ENCODE measurements around the gene LYRM1. TPM values are rescaled to one million over a fixed set of nuclear protein-coding genes. Genes with fewer than 3 reads are reported as not detected.

The LYRM1 gene
- total and polyA plus RNA-seq, 5 donors from 2014 or later = 15.5 to 56.1 (median 52.4) TPM

DNA sequence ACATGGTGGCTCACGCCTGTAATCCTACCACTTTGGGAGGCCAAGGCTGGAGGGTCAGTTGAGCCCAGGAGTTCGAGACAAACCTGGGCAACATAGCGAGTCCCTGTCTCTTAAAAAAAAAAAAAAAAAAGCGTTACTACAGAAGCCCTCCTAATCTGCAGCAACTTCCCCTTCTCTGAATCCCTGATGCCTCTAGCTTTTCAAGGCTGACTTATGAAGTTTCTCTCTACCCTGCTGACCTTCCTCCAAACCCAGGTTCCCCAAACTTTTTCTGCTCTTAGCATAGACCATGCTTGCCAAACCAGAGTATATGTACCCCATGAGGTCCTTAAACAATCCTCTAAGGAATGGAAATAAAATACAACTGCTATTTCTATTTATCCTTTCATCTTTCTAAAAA lies 16.4 kb downstream of the LYRM1 start:
- no peaks in the 10 kb centered on the region for H3K27me3 Mint-ChIP-seq
- Histone ChIP-seq H3K36me3 (ENCODE audit: control insufficient read depth, insufficient read depth, low read length) (peaks cover 9% of the 10 kb centered on the region), H3K4me1 (ENCODE audit: control insufficient read depth, insufficient read depth, low read length, poor library complexity, severe bottlenecking) (no peaks in the 10 kb centered on the region), H3K27ac (ENCODE audit: insufficient read depth, low read length, poor library complexity, severe bottlenecking) (no peak overlapping the region), H3K27me3 (ENCODE audit: control insufficient read depth, insufficient read depth, low read length) (no peaks in the 10 kb centered on the region), H3K9me3 (ENCODE audit: control insufficient read depth in 2 of 2, low read length in 2 of 2) (no peaks in the 10 kb centered on the region), H3K4me3 (ENCODE audit: low read depth, low read length) (no peak overlapping the region)
- ATAC-seq (ENCODE audit: low read depth in 2 of 2) (no peak), DNase-seq (no peak)
- peaks cover 0 to 6% (median under 1%) of the 10 kb centered on the region in 4 donors for H3K4me1 Mint-ChIP-seq
- H3K9me3 Mint-ChIP-seq = no peaks in the 10 kb centered on the region
- peak overlapping the region in 1 of 3 donors; percentile 73 for H3K27ac Mint-ChIP-seq
- peaks cover 21% of the 10 kb centered on the region for H3K36me3 Mint-ChIP-seq
- H3K4me3 Mint-ChIP-seq = no peak overlapping the region

DNA sequence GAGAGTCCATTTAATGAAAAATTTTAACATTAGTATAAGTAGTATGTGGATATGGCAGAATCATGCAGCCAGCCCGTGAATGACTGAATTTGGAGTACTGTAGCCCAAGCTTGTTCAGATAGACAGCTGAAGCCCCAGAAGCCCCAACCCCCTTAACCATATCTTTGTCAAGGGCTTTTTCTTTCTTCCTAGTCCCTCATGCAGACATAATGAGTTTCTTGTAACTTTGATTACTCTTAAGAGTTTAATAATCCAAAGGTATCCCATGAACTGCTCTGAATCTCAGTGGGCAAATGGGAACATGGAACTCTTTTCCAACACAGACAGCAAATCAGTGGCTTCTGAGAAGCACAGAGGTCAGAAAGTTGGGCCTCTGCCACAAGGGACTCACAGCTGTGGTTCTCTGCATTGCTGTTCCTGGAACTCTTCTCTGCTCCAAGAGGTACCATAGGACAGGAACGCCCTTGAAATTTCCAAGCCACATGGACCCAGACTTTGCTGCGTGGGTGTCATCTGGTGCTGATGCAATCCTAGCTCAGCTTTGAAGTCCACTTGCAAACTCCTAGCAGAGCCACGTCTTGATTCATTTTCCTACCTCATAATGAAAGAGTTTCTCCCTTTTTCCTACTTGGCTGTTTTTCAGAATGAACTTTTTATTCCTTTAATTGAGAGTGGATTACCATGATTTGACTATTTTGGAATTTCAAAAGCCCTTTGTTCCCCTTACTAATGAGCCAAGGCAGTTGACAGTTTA lies 18.1 kb downstream of the LYRM1 start:
- H3K9me3 ChIP-seq (ENCODE audit: control insufficient read depth in 2 of 2, low read length in 2 of 2) = no peaks in the 10 kb centered on the region

DNA sequence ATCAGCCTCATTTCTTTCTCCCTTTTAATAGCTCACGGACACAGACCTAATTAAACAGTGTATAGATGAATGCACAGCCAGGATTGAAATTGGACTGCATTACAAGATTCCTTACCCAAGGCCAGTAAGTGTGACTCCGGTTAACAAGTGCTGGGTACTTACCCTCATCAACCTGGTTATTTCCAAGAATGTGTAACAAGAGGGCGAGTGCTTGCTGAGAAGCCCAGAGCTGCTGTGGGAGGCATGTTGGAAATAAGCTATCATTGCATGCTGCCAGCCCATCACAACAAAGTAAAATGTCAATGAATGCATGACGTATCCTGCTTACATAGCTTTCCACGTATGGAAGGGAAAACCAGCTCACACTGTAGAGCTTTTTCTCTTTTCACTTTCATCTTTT lies 19.5 kb downstream of the LYRM1 start:
- ATAC-seq (ENCODE audit: low read depth in 2 of 2) (no peak), DNase-seq (no peak)
- no peaks in the 10 kb centered on the region for H3K27me3 ChIP-seq (ENCODE audit: control insufficient read depth, insufficient read depth, low read length)
- Mint-ChIP-seq H3K27me3 (no peaks in the 10 kb centered on the region), H3K36me3 (peaks cover 30% of the 10 kb centered on the region), H3K9me3 (no peaks in the 10 kb centered on the region), H3K4me3 (no peak overlapping the region), H3K27ac (no peak overlapping the region), H3K4me1 (peaks cover 0 to 6% (median under 1%) of the 10 kb centered on the region in 4 donors)
- no peak overlapping the region for H3K27ac ChIP-seq (ENCODE audit: insufficient read depth, low read length, poor library complexity, severe bottlenecking)
- H3K36me3 ChIP-seq (ENCODE audit: control insufficient read depth, insufficient read depth, low read length) = peaks cover 22% of the 10 kb centered on the region
- H3K9me3 ChIP-seq (ENCODE audit: control insufficient read depth in 2 of 2, low read length in 2 of 2) = no peaks in the 10 kb centered on the region
- H3K4me1 ChIP-seq (ENCODE audit: control insufficient read depth, insufficient read depth, low read length, poor library complexity, severe bottlenecking) = no peaks in the 10 kb centered on the region
- no peak overlapping the region for H3K4me3 ChIP-seq (ENCODE audit: low read depth, low read length)

More for the DNA sequence above, 18.1 kb downstream of the LYRM1 start:
- no peak overlapping the region for H3K4me3 ChIP-seq (ENCODE audit: low read depth, low read length)
- H3K36me3 ChIP-seq (ENCODE audit: control insufficient read depth, insufficient read depth, low read length) = peaks cover 13% of the 10 kb centered on the region
- H3K4me3 Mint-ChIP-seq = no peak overlapping the region
- no peaks in the 10 kb centered on the region for H3K27me3 ChIP-seq (ENCODE audit: control insufficient read depth, insufficient read depth, low read length)
- no peak overlapping the region for H3K27ac Mint-ChIP-seq
- H3K4me1 ChIP-seq (ENCODE audit: control insufficient read depth, insufficient read depth, low read length, poor library complexity, severe bottlenecking) = no peaks in the 10 kb centered on the region
- no peaks in the 10 kb centered on the region for H3K9me3 Mint-ChIP-seq
- peaks cover 25% of the 10 kb centered on the region for H3K36me3 Mint-ChIP-seq
- ATAC-seq (ENCODE audit: low read depth in 2 of 2) = no peak
- H3K4me1 Mint-ChIP-seq = peaks cover 0 to 6% (median under 1%) of the 10 kb centered on the region in 4 donors
- H3K27me3 Mint-ChIP-seq = no peaks in the 10 kb centered on the region
- H3K27ac ChIP-seq (ENCODE audit: insufficient read depth, low read length, poor library complexity, severe bottlenecking) = no peak overlapping the region
- no peak for DNase-seq

DNA sequence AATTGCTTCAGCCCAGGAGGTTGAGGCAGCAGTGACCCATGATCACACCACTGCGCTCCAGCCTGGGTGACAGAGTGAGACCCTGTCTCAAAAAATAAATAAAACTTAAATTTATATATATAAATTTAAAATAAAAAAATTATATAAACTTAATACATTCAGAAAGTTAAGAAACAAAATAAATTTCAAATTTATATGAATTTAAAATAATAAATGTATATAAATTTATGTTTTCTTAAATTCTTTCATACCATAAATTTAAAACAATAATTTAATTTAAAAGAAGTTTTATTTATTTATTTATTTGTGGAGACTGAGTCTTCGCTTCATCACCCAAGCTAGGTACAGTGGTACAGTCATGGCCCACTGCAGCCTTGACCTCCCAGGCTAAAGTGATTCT lies 20.2 kb downstream of the LYRM1 start:
- H3K27me3 ChIP-seq (ENCODE audit: control insufficient read depth, insufficient read depth, low read length) = no peaks in the 10 kb centered on the region
- H3K4me3 Mint-ChIP-seq = no peak overlapping the region
- no peaks in the 10 kb centered on the region for H3K9me3 Mint-ChIP-seq
- peaks cover 0 to 6% (median under 1%) of the 10 kb centered on the region in 4 donors for H3K4me1 Mint-ChIP-seq
- H3K4me1 ChIP-seq (ENCODE audit: control insufficient read depth, insufficient read depth, low read length, poor library complexity, severe bottlenecking) = no peaks in the 10 kb centered on the region
- DNase-seq = no peak
- no peaks in the 10 kb centered on the region for H3K27me3 Mint-ChIP-seq
- H3K27ac Mint-ChIP-seq = no peak overlapping the region
- H3K36me3 ChIP-seq (ENCODE audit: control insufficient read depth, insufficient read depth, low read length) = peaks cover 27% of the 10 kb centered on the region
- ATAC-seq (ENCODE audit: low read depth in 2 of 2) = no peak
- peaks cover 30% of the 10 kb centered on the region for H3K36me3 Mint-ChIP-seq
- H3K4me3 ChIP-seq (ENCODE audit: low read depth, low read length) = no peak overlapping the region
- no peaks in the 10 kb centered on the region for H3K9me3 ChIP-seq (ENCODE audit: control insufficient read depth in 2 of 2, low read length in 2 of 2)
- H3K27ac ChIP-seq (ENCODE audit: insufficient read depth, low read length, poor library complexity, severe bottlenecking) = no peak overlapping the region

DNA sequence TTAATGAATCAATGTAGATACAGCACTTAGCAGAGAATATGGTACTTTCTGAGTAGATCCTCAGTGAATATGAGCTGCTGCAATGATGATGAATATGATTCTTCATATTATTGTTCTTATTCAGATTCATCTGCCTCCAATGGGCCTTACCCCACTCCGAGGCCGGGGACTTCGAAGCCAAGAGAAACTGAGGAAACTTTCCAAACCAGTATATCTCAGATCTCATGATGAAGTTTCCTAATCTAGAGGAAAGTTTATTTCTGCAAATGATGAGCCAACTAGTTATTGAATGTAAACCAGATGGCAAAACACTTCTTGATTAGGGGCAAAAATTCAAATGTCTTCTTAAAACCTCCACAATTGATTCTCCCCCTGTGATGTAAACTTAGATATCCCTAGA lies 23.3 kb downstream of the LYRM1 start:
- Mint-ChIP-seq H3K4me3 (no peak overlapping the region), H3K9me3 (peaks cover 0 to 4% (median 0%) of the 10 kb centered on the region in 7 donors), H3K27me3 (no peaks in the 10 kb centered on the region), H3K4me1 (peaks cover 0 to 2% (median 0%) of the 10 kb centered on the region in 4 donors), H3K27ac (peak overlapping the region in 1 of 3 donors; percentile 18), H3K36me3 (peaks cover 28% of the 10 kb centered on the region)
- Histone ChIP-seq H3K27me3 (ENCODE audit: control insufficient read depth, insufficient read depth, low read length) (no peaks in the 10 kb centered on the region), H3K9me3 (ENCODE audit: control insufficient read depth in 2 of 2, low read length in 2 of 2) (no peaks in the 10 kb centered on the region), H3K36me3 (ENCODE audit: control insufficient read depth, insufficient read depth, low read length) (peaks cover 27% of the 10 kb centered on the region), H3K4me1 (ENCODE audit: control insufficient read depth, insufficient read depth, low read length, poor library complexity, severe bottlenecking) (no peaks in the 10 kb centered on the region), H3K27ac (ENCODE audit: insufficient read depth, low read length, poor library complexity, severe bottlenecking) (no peak overlapping the region), H3K4me3 (ENCODE audit: low read depth, low read length) (no peak overlapping the region)
- DNase-seq = no peak
- no peak for ATAC-seq (ENCODE audit: low read depth in 2 of 2)

DNA sequence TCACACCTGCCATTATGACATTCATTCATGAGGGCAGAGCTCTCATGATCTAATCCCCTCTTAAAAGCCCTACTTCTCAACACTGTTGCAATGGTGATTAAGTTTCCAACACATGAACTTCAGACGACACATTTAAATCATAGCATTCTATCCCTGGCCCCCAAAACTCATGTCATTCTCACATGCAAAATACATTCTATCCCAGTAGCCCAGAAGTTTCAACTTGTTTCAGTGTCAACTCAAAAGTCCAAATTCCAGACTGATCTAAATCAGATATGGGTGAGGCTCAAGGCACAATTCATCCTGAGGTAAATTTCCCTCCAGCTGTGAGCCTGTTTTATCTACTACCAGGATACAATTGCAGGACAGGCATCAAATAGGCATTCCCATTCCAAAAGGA lies 25.2 kb downstream of the LYRM1 start:
- peaks cover 0 to 4% (median 1%) of the 10 kb centered on the region in 7 donors for H3K9me3 Mint-ChIP-seq
- Histone ChIP-seq H3K4me3 (ENCODE audit: low read depth, low read length) (no peak overlapping the region), H3K9me3 (ENCODE audit: control insufficient read depth in 2 of 2, low read length in 2 of 2) (no peaks in the 10 kb centered on the region), H3K36me3 (ENCODE audit: control insufficient read depth, insufficient read depth, low read length) (peaks cover 20% of the 10 kb centered on the region), H3K4me1 (ENCODE audit: control insufficient read depth, insufficient read depth, low read length, poor library complexity, severe bottlenecking) (no peaks in the 10 kb centered on the region), H3K27me3 (ENCODE audit: control insufficient read depth, insufficient read depth, low read length) (no peaks in the 10 kb centered on the region), H3K27ac (ENCODE audit: insufficient read depth, low read length, poor library complexity, severe bottlenecking) (no peak overlapping the region)
- no peak overlapping the region for H3K4me3 Mint-ChIP-seq
- DNase-seq (no peak), ATAC-seq (ENCODE audit: low read depth in 2 of 2) (no peak)
- H3K4me1 Mint-ChIP-seq = no peaks in the 10 kb centered on the region
- H3K27me3 Mint-ChIP-seq = no peaks in the 10 kb centered on the region
- peak overlapping the region in 1 of 3 donors; percentile 11 for H3K27ac Mint-ChIP-seq
- peaks cover 21% of the 10 kb centered on the region for H3K36me3 Mint-ChIP-seq

DNA sequence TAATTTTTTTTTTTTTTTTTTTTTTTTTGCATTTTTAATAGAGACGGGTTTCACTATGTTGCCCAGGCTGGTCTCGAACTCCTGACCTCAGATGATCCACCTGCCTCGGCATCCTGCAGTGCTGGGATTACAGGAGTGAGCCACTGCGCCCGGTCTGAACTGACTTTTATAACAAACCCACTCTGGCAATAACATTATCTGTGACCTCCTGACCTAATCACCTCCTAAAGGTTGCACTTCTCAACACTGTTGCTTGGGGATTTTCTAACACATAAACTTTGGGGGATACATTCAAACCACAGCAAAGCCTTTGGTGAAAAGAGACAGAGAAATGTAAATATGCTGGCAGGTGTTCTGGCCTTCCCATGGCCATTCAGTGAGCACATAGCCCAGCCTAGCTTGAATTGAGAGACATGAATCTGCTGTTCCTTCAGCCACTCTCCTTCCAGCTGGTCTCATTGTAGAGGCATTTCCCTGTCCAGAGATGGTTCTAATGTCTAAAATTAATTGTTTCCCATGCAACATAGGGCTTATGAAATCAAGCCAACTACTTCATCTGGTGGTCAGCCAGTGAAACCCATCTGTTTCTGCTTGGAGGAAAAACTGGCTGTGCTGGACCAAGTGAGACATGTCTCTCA lies 28.3 kb downstream of the LYRM1 start:
- Histone ChIP-seq H3K27me3 (ENCODE audit: control insufficient read depth, insufficient read depth, low read length) (no peaks in the 10 kb centered on the region), H3K27ac (ENCODE audit: insufficient read depth, low read length, poor library complexity, severe bottlenecking) (no peak overlapping the region), H3K36me3 (ENCODE audit: control insufficient read depth, insufficient read depth, low read length) (peaks cover 14% of the 10 kb centered on the region), H3K4me1 (ENCODE audit: control insufficient read depth, insufficient read depth, low read length, poor library complexity, severe bottlenecking) (no peaks in the 10 kb centered on the region), H3K9me3 (ENCODE audit: control insufficient read depth in 2 of 2, low read length in 2 of 2) (no peaks in the 10 kb centered on the region), H3K4me3 (ENCODE audit: low read depth, low read length) (no peak overlapping the region)
- DNase-seq (no peak), ATAC-seq (ENCODE audit: low read depth in 2 of 2) (no peak)
- Mint-ChIP-seq H3K27me3 (peaks cover 4% of the 10 kb centered on the region), H3K4me1 (no peaks in the 10 kb centered on the region), H3K9me3 (peaks cover 0 to 4% (median 1%) of the 10 kb centered on the region in 7 donors), H3K36me3 (peaks cover 17% of the 10 kb centered on the region), H3K27ac (no peak overlapping the region), H3K4me3 (no peak overlapping the region)
